HepG2 (cell line): Measurements from ENCODE around the gene BRPF1. TPM values are rescaled to one million over a fixed set of nuclear protein-coding genes. Genes with fewer than 3 reads are reported as not detected.

Experiments
- ATF7 ChIP-seq, 2 experiments: fragments of 450-650 bp in 1 of 2; sonication (generic) in 1 of 2; formaldehyde crosslinking in 1 of 2; IDR thresholded peaks; 2 replicates each; pipeline versions ENCODE4 v1.4.0 to v1.6.1; 2016 to 2020; ENCODE audit warnings: antibody characterized with exemption in 1 of 2, mild to moderate bottlenecking in 1 of 2, missing genetic modification reagents in 1 of 2
- GRHL1 ChIP-seq: sonication (generic); formaldehyde crosslinking; conservative IDR thresholded peaks from 2 replicates; pipeline ENCODE4 v1.8.0; 2022; ENCODE audit warnings: missing genetic modification reagents
- HMGXB4 ChIP-seq, 2 experiments: sonication (generic) in 1 of 2; formaldehyde crosslinking in 1 of 2; IDR thresholded peaks; 2 replicates each; pipeline versions ENCODE4 v1.4.0 to v1.6.1; 2018 to 2020; ENCODE audit warnings: missing genetic modification reagents in 2 of 2, borderline replicate concordance in 1 of 2, low read depth in 1 of 2, mild to moderate bottlenecking in 1 of 2, missing biosample characterization in 1 of 2
- RAD21 ChIP-seq: fragments of 450-650 bp; formaldehyde crosslinking; IDR thresholded peaks from 2 replicates; pipeline ENCODE4 v1.5.0; 2020; ENCODE audit warnings: mild to moderate bottlenecking
- RFX3 ChIP-seq: IDR thresholded peaks from 2 replicates; pipeline ENCODE4 v1.6.1; 2016; ENCODE audit warnings: missing biosample characterization, missing genetic modification reagents
- TAF1 ChIP-seq: sonication (generic); formaldehyde crosslinking; IDR thresholded peaks from 2 replicates; pipeline ENCODE4 v1.4.0; 2020; ENCODE audit warnings: missing genetic modification reagents
- ZBTB2 ChIP-seq: sonication (generic); formaldehyde crosslinking; IDR thresholded peaks from 2 replicates; pipeline ENCODE4 v1.8.0; 2022; ENCODE audit warnings: low read depth, missing genetic modification reagents
- ZBTB46 ChIP-seq: sonication (generic); formaldehyde crosslinking; IDR thresholded peaks from 2 replicates; pipeline ENCODE4 v1.4.0; 2020; ENCODE audit warnings: mild to moderate bottlenecking, missing genetic modification reagents, borderline replicate concordance
- ZNF160 ChIP-seq: sonication (generic); formaldehyde crosslinking; IDR thresholded peaks from 2 replicates; pipeline ENCODE4 v1.8.0; 2022; ENCODE audit warnings: mild to moderate bottlenecking, inconsistent platforms, missing genetic modification reagents
- ZNF362 ChIP-seq: sonication (generic); formaldehyde crosslinking; IDR thresholded peaks from 2 replicates; pipeline ENCODE4 v1.4.0; 2020; ENCODE audit warnings: missing genetic modification reagents, mild to moderate bottlenecking, borderline replicate concordance
- ZNF549 ChIP-seq: sonication (generic); formaldehyde crosslinking; IDR thresholded peaks from 2 replicates; pipeline ENCODE4 v1.5.0; 2020; ENCODE audit warnings: missing genetic modification reagents
- ZNF558 ChIP-seq: sonication (generic); formaldehyde crosslinking; IDR thresholded peaks from 2 replicates; pipeline ENCODE4 v1.9.0; 2022; ENCODE audit warnings: mild to moderate bottlenecking, missing genetic modification reagents, borderline replicate concordance
- ZNF639 ChIP-seq: conservative IDR thresholded peaks from 2 replicates; pipeline ENCODE4 v1.6.1; 2018; ENCODE audit warnings: missing genetic modification reagents
- ZNF772 ChIP-seq: sonication (generic); formaldehyde crosslinking; IDR thresholded peaks from 2 replicates; pipeline ENCODE4 v1.5.0; 2020; ENCODE audit warnings: mild to moderate bottlenecking, missing genetic modification reagents
- ZNF781 ChIP-seq: sonication (generic); formaldehyde crosslinking; IDR thresholded peaks from 2 replicates; pipeline ENCODE4 v1.5.1; 2020; ENCODE audit warnings: borderline replicate concordance, mild to moderate bottlenecking, missing genetic modification reagents; ENCODE audit errors: not compliant biosample characterization
- polyA plus RNA-seq, 8 experiments: library from polyadenylated mRNA; depleted of rRNA in 3 of 8; stranded (reverse) in 7 of 8; unstranded in 1 of 8; fragments of >200 nt; fragmentation: Illumina TruSeq in 4 of 8; extraction: Trizol in 4 of 8; gene quantifications; 2 replicates each; pipeline versions ENCODE4 v1.2.1 to v1.2.3, GENCODE V29; 2011 to 2016; ENCODE audit warnings: low read depth in 4 of 8, missing spikeins in 1 of 8, mixed read lengths in 1 of 8; ENCODE audit not compliant: insufficient read depth in 1 of 8
- total RNA-seq, 5 experiments: library from RNA; depleted of rRNA; stranded (reverse); fragments of >200 nt; fragmentation: Illumina TruSeq; extraction: Trizol; gene quantifications; 2 replicates each; pipeline ENCODE4 v1.2.3, GENCODE V29; 2016; ENCODE audit warnings: low read depth in 1 of 5

The BRPF1 gene
- total and polyA plus RNA-seq, 2 of the 13 experiments (the other 11 are each of a cell fraction or from before 2014, with no cell fraction given): 7.3 to 10.0 TPM

- TF ChIP-seq ZNF362 (CRISPR knock-in tag) (no peak), ZBTB2 (0 out of 2 replicates have a peak, but pooled peaks have one; percentile 27), ATF7 (IDR thresholded peaks at IDR 0.05) (no peak), ATF7 (CRISPR knock-in tag; IDR thresholded peaks at IDR 0.05) (no peak), ZNF549 (no peak), TAF1 (CRISPR knock-in tag) (peak; percentile 68), ZBTB46 (CRISPR knock-in tag) (no peak; the same call in 1 of the 2 replicates), ZNF160 (CRISPR knock-in tag) (no peak), RFX3 (CRISPR knock-in tag) (no peak), ZNF781 (CRISPR knock-in tag) (no peak), GRHL1 (CRISPR knock-in tag) (no peak), ZNF558 (CRISPR knock-in tag) (no peak), HMGXB4 (CRISPR knock-in tag; IDR thresholded peaks at IDR 0.05; ENCODE audit: borderline replicate concordance in 1 of 2, low read depth in 1 of 2) (peak in 1 of 2 experiments; percentile 35; a peak in 2 of 4 replicates), ZNF772 (CRISPR knock-in tag) (peak; percentile 52; the same call in 1 of the 2 replicates), ZNF639 (CRISPR knock-in tag) (no peak), RAD21 (no peak)
Observed at GRCh38 chr3:9749645-9750555, 18.4 kb downstream of the BRPF1 start, which contains the start of gene OGG1 (continued).
